Urothelium cell line (cell line): ENCODE results near the gene RRP15.
A peak's percentile ranks its signal among the peaks of the same experiment; 100 is the strongest.

ENCODE experiments used
- DNase-seq: peaks from one replicate; pipeline ENCODE4 v3.0.0; 2011; ENCODE audit warnings: low spot score, mixed read lengths
- FAIRE-seq: peaks from 2 replicates; lab custom pipeline; 2011; peaks lifted over from hg19 to GRCh38; lab: Jason Lieb, UNC

RRP15 gene

GRCh38 chr1:218284917-218285635 is at the start of gene RRP15:
Gene RRP15 (plus strand): TSS chr1:218285293. CDS start chr1:218285317, 24 bp downstream.
- DNase-seq (peak; percentile 88), FAIRE-seq (peak; percentile 71)

- FAIRE-seq (no peak), DNase-seq (no peak)
Observed at GRCh38 chr1:218242171-218242570, 42.9 kb upstream of the RRP15 start.

GRCh38 chr1:218247339-218247738 is 37.8 kb upstream of the RRP15 start:
- no peak for FAIRE-seq
- DNase-seq, result no peak

GRCh38 chr1:218249338-218250140 is 35.6 kb upstream of the RRP15 start:
- DNase-seq, result no peak
- no peak for FAIRE-seq

- DNase-seq (no peak), FAIRE-seq (no peak)
Observed at GRCh38 chr1:218250492-218250891, 34.6 kb upstream of the RRP15 start.

GRCh38 chr1:218254296-218254946 is 30.7 kb upstream of the RRP15 start:
- FAIRE-seq (no peak), DNase-seq (no peak)

- FAIRE-seq (no peak), DNase-seq (no peak)
Observed at GRCh38 chr1:218255090-218255489, 30.0 kb upstream of the RRP15 start.

- FAIRE-seq, result no peak
Observed at GRCh38 chr1:218257371-218257770, 27.7 kb upstream of the RRP15 start.

GRCh38 chr1:218257971-218258370 is 27.1 kb upstream of the RRP15 start:
- no peak for DNase-seq
- no peak for FAIRE-seq

More at GRCh38 chr1:218257371-218257770, 27.7 kb upstream of the RRP15 start:
- no peak for DNase-seq

GRCh38 chr1:218259339-218259738 is 25.8 kb upstream of the RRP15 start:
- no peak for DNase-seq
- no peak for FAIRE-seq

GRCh38 chr1:218259800-218260199 is 25.3 kb upstream of the RRP15 start:
- DNase-seq (peak; percentile 35), FAIRE-seq (no peak)

GRCh38 chr1:218262259-218262658 is 22.8 kb upstream of the RRP15 start:
- no peak for DNase-seq
- no peak for FAIRE-seq

GRCh38 chr1:218266356-218266755 is 18.7 kb upstream of the RRP15 start:
- FAIRE-seq (no peak), DNase-seq (no peak)

- FAIRE-seq (no peak), DNase-seq (no peak)
Observed at GRCh38 chr1:218272366-218272765, 12.7 kb upstream of the RRP15 start.

GRCh38 chr1:218273762-218274479 is 11.2 kb upstream of the RRP15 start:
- no peak for FAIRE-seq
- no peak for DNase-seq

- DNase-seq (no peak), FAIRE-seq (no peak)
Observed at GRCh38 chr1:218274511-218274910, 10.6 kb upstream of the RRP15 start.

- no peak for FAIRE-seq
- no peak for DNase-seq
Observed at GRCh38 chr1:218275823-218276222, 9.3 kb upstream of the RRP15 start.

GRCh38 chr1:218281285-218281684 is 3.8 kb upstream of the RRP15 start:
- DNase-seq, result no peak
- no peak for FAIRE-seq

GRCh38 chr1:218284377-218284916 is 646 bp upstream of the RRP15 start:
- no peak for DNase-seq
- no peak for FAIRE-seq

- FAIRE-seq (no peak), DNase-seq (no peak)
Observed at GRCh38 chr1:218292515-218292914, 7.4 kb downstream of the RRP15 start.

GRCh38 chr1:218294546-218294945 is 9.5 kb downstream of the RRP15 start:
- no peak for FAIRE-seq

More at GRCh38 chr1:218294546-218294945, 9.5 kb downstream of the RRP15 start:
- no peak for DNase-seq
